Measurements from ENCODE around the gene FOXF2.

Gene FOXF2

GRCh38 chr6:1392813-1393640 is 3.7 kb downstream of the FOXF2 start:
- no peak overlapping the region for H3K4me3 ChIP-seq (ENCODE audit: low read depth, low read length)
- TF ChIP-seq CTCF (IDR thresholded peaks at IDR 0.05; ENCODE audit: borderline replicate concordance, insufficient read depth, low read depth, low read length), result no peak

GRCh38 chr6:1393641-1394283 is 4.4 kb downstream of the FOXF2 start:
- TF ChIP-seq CTCF (IDR thresholded peaks at IDR 0.05; ENCODE audit: borderline replicate concordance, insufficient read depth, low read depth, low read length), result no peak
- H3K4me3 ChIP-seq (ENCODE audit: low read depth, low read length), result no peak overlapping the region

- H3K4me3 ChIP-seq (ENCODE audit: low read depth, low read length), result no peak overlapping the region
- no peak for TF ChIP-seq CTCF (IDR thresholded peaks at IDR 0.05; ENCODE audit: borderline replicate concordance, insufficient read depth, low read depth, low read length)
Observed at GRCh38 chr6:1394514-1395463, 5.4 kb downstream of the FOXF2 start.

- no peak overlapping the region for H3K4me3 ChIP-seq (ENCODE audit: low read depth, low read length)
- no peak for TF ChIP-seq CTCF (IDR thresholded peaks at IDR 0.05; ENCODE audit: borderline replicate concordance, insufficient read depth, low read depth, low read length)
Observed at GRCh38 chr6:1395506-1395905, 6.1 kb downstream of the FOXF2 start.

GRCh38 chr6:1395941-1396908 is 6.8 kb downstream of the FOXF2 start:
- no peak for TF ChIP-seq CTCF (IDR thresholded peaks at IDR 0.05; ENCODE audit: borderline replicate concordance, insufficient read depth, low read depth, low read length)
- H3K4me3 ChIP-seq (ENCODE audit: low read depth, low read length), result no peak overlapping the region
